Subcutaneous abdominal adipose tissue (tissue), 5 donors: ENCODE data around the gene TBX2.

ENCODE experiments used
- H3K27ac ChIP-seq: one replicate; pipeline ENCODE4 v1.7.0; 2013; ENCODE audit warnings: low read depth, mild to moderate bottlenecking, inconsistent platforms, low read length, moderate library complexity
- H3K27me3 ChIP-seq, 5 donors: one replicate each; pipeline ENCODE4 v1.7.0; 2013; ENCODE audit warnings: low read length in 5 of 5, inconsistent platforms in 1 of 5; ENCODE audit not compliant: control insufficient read depth in 5 of 5, insufficient read depth in 4 of 5
- H3K36me3 ChIP-seq, 5 donors: one replicate each; pipeline ENCODE4 v1.7.0; 2013; ENCODE audit warnings: low read length in 5 of 5; ENCODE audit not compliant: control insufficient read depth in 5 of 5, insufficient read depth in 5 of 5
- H3K4me1 ChIP-seq, 5 donors: one replicate each; pipeline ENCODE4 v1.7.0; 2013; ENCODE audit warnings: low read length in 5 of 5, mild to moderate bottlenecking in 3 of 5, moderate library complexity in 1 of 5; ENCODE audit not compliant: control insufficient read depth in 5 of 5, insufficient read depth in 5 of 5
- H3K4me3 ChIP-seq, 5 donors: one replicate each; pipeline ENCODE4 v1.7.0; 2013; ENCODE audit warnings: low read length in 5 of 5, low read depth in 1 of 5
- H3K9ac ChIP-seq, 5 donors: one replicate each; pipeline ENCODE4 v1.7.0; 2013; ENCODE audit warnings: low read length in 5 of 5, mild to moderate bottlenecking in 4 of 5, moderate library complexity in 3 of 5
- H3K9me3 ChIP-seq, 5 donors: one replicate each; pipeline ENCODE4 v1.7.0; 2013; ENCODE audit warnings: low read length in 5 of 5; ENCODE audit not compliant: control insufficient read depth in 5 of 5
- donor health status: healthy.
- donor health status: healthy.
- donor health status: healthy.
- donor health status: healthy.
- donor health status: healthy.

The TBX2 gene

GRCh38 chr17:61420745-61421398, 21.2 kb downstream of the TBX2 start:
- Histone ChIP-seq H3K27ac (no peak overlapping the region), H3K9ac (no peak overlapping the region), H3K27me3 (peaks cover 0 to 42% (median 22%) of the 10 kb centered on the region in 5 donors), H3K9me3 (no peaks in the 10 kb centered on the region), H3K4me1 (peaks cover 0 to 20% (median 16%) of the 10 kb centered on the region in 5 donors), H3K36me3 (no peaks in the 10 kb centered on the region), H3K4me3 (no peak overlapping the region)

- no peak overlapping the region for H3K9ac ChIP-seq
- no peaks in the 10 kb centered on the region for H3K36me3 ChIP-seq
- no peak overlapping the region for H3K4me3 ChIP-seq
- H3K4me1 ChIP-seq, result peaks cover 0 to 14% (median 13%) of the 10 kb centered on the region in 5 donors
- peaks cover 0 to 2% (median 0%) of the 10 kb centered on the region in 5 donors for H3K9me3 ChIP-seq
- H3K27me3 ChIP-seq, result peaks cover 0 to 43% (median 25%) of the 10 kb centered on the region in 5 donors
- H3K27ac ChIP-seq, result no peak overlapping the region
Observed at GRCh38 chr17:61421460-61421859, 21.8 kb downstream of the TBX2 start.

- Histone ChIP-seq H3K4me3 (no peak overlapping the region), H3K27ac (no peak overlapping the region), H3K27me3 (peaks cover 0 to 43% (median 25%) of the 10 kb centered on the region in 5 donors), H3K9me3 (peaks cover 0 to 2% (median 0%) of the 10 kb centered on the region in 5 donors), H3K9ac (no peak overlapping the region), H3K36me3 (no peaks in the 10 kb centered on the region), H3K4me1 (peaks cover 0 to 6% (median 5%) of the 10 kb centered on the region in 5 donors)
Observed at GRCh38 chr17:61422116-61422799, 22.6 kb downstream of the TBX2 start.

GRCh38 chr17:61422869-61423268, 23.2 kb downstream of the TBX2 start:
- no peak overlapping the region for H3K4me3 ChIP-seq
- no peak overlapping the region for H3K27ac ChIP-seq
- H3K36me3 ChIP-seq, result no peaks in the 10 kb centered on the region
- peaks cover 0 to 4% (median 2%) of the 10 kb centered on the region in 5 donors for H3K4me1 ChIP-seq
- peaks cover 0 to 43% (median 25%) of the 10 kb centered on the region in 5 donors for H3K27me3 ChIP-seq
- H3K9ac ChIP-seq, result no peak overlapping the region
- H3K9me3 ChIP-seq, result peaks cover 0 to 2% (median 0%) of the 10 kb centered on the region in 5 donors

GRCh38 chr17:61423967-61424649, 24.5 kb downstream of the TBX2 start:
- H3K9ac ChIP-seq, result no peak overlapping the region
- H3K9me3 ChIP-seq, result peaks cover 0 to 2% (median 0%) of the 10 kb centered on the region in 5 donors
- H3K27me3 ChIP-seq, result peaks cover 0 to 43% (median 25%) of the 10 kb centered on the region in 5 donors
- H3K4me1 ChIP-seq, result no peaks in the 10 kb centered on the region
- no peak overlapping the region for H3K27ac ChIP-seq
- H3K4me3 ChIP-seq, result no peak overlapping the region
- no peaks in the 10 kb centered on the region for H3K36me3 ChIP-seq

GRCh38 chr17:61425682-61426481, 26.2 kb downstream of the TBX2 start:
- Histone ChIP-seq H3K9ac (no peak overlapping the region), H3K27ac (no peak overlapping the region), H3K36me3 (no peaks in the 10 kb centered on the region), H3K4me1 (no peaks in the 10 kb centered on the region), H3K27me3 (peaks cover 0 to 33% (median 16%) of the 10 kb centered on the region in 5 donors), H3K4me3 (no peak overlapping the region), H3K9me3 (peaks cover 0 to 2% (median 0%) of the 10 kb centered on the region in 5 donors)

- Histone ChIP-seq H3K9ac (no peak overlapping the region), H3K4me3 (no peak overlapping the region), H3K36me3 (no peaks in the 10 kb centered on the region), H3K27me3 (peaks cover 0 to 29% (median 11%) of the 10 kb centered on the region in 5 donors), H3K9me3 (peaks cover 0 to 2% (median 0%) of the 10 kb centered on the region in 5 donors), H3K27ac (no peak overlapping the region), H3K4me1 (no peaks in the 10 kb centered on the region)
Observed at GRCh38 chr17:61426482-61427304, 27.1 kb downstream of the TBX2 start.

- H3K9ac ChIP-seq, result no peak overlapping the region
- H3K27me3 ChIP-seq, result peaks cover 0 to 24% (median 11%) of the 10 kb centered on the region in 5 donors
- H3K9me3 ChIP-seq, result peaks cover 0 to 2% (median 0%) of the 10 kb centered on the region in 5 donors
- no peak overlapping the region for H3K27ac ChIP-seq
- no peaks in the 10 kb centered on the region for H3K36me3 ChIP-seq
- H3K4me1 ChIP-seq, result no peaks in the 10 kb centered on the region
- no peak overlapping the region for H3K4me3 ChIP-seq
Observed at GRCh38 chr17:61427567-61427966, 27.9 kb downstream of the TBX2 start.

GRCh38 chr17:61429274-61429673, 29.6 kb downstream of the TBX2 start:
- Histone ChIP-seq H3K36me3 (no peaks in the 10 kb centered on the region), H3K9me3 (peaks cover 0 to 2% (median 0%) of the 10 kb centered on the region in 5 donors), H3K9ac (no peak overlapping the region), H3K27ac (no peak overlapping the region), H3K27me3 (peaks cover 0 to 15% (median 6%) of the 10 kb centered on the region in 5 donors), H3K4me1 (no peaks in the 10 kb centered on the region), H3K4me3 (no peak overlapping the region)
